22Rv1 (cell line): Measurements from ENCODE around the gene HMG20B.

Source experiments
- CTCF ChIP-seq: fragments of 450-650 bp; IDR thresholded peaks from 2 replicates; pipeline ENCODE4 v1.5.1; 2017; ENCODE audit warnings: mild to moderate bottlenecking
- ZFX ChIP-seq: fragments of 450-650 bp; IDR thresholded peaks from 2 replicates; pipeline ENCODE4 v1.6.1; 2017; ENCODE audit warnings: antibody characterized with exemption, borderline replicate concordance

- TF ChIP-seq CTCF (no peak), ZFX (no peak)
These were observed 2.1 kb upstream of the HMG20B start for GRCh38 chr19:3570606-3571011.
